ENCODE results near the gene AOPEP.

AOPEP gene

GRCh38 chr9:94792511-94792910 is 66.0 kb downstream of the AOPEP start:
- no peak for TF ChIP-seq EZH2phosphoT487 (conservative IDR thresholded peaks at IDR 0.05; ENCODE audit: low read length)
- TF ChIP-seq, protein P1, sequence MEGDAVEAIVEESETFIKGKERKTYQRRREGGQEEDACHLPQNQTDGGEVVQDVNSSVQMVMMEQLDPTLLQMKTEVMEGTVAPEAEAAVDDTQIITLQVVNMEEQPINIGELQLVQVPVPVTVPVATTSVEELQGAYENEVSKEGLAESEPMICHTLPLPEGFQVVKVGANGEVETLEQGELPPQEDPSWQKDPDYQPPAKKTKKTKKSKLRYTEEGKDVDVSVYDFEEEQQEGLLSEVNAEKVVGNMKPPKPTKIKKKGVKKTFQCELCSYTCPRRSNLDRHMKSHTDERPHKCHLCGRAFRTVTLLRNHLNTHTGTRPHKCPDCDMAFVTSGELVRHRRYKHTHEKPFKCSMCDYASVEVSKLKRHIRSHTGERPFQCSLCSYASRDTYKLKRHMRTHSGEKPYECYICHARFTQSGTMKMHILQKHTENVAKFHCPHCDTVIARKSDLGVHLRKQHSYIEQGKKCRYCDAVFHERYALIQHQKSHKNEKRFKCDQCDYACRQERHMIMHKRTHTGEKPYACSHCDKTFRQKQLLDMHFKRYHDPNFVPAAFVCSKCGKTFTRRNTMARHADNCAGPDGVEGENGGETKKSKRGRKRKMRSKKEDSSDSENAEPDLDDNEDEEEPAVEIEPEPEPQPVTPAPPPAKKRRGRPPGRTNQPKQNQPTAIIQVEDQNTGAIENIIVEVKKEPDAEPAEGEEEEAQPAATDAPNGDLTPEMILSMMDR (IDR thresholded peaks at IDR 0.05; ENCODE audit: insufficient read depth, low read length, poor library complexity, severe bottlenecking) = no peak
- H3K4me2 ChIP-seq (ENCODE audit: low read depth, low read length, poor library complexity, severe bottlenecking) = no peak overlapping the region
- no peaks in the 10 kb centered on the region for H3K9me2 ChIP-seq (replicated peaks; ENCODE audit: insufficient read depth, low read length)
- no peaks in the 10 kb centered on the region for H3K27me3 ChIP-seq (ENCODE audit: low read length)
- no peaks in the 10 kb centered on the region for H4K20me1 ChIP-seq (ENCODE audit: low read depth, low read length)
- no peaks in the 10 kb centered on the region for H3K36me3 ChIP-seq (ENCODE audit: low read length)
- peaks cover 15% of the 10 kb centered on the region; the same call in 1 of the 2 replicates for H3F3A ChIP-seq (ENCODE audit: insufficient read depth)
- H3K4me3 ChIP-seq (ENCODE audit: insufficient read depth, low read length, poor library complexity, severe bottlenecking) = no peak overlapping the region
- H3K79me2 ChIP-seq (ENCODE audit: insufficient read depth, low read length) = no peaks in the 10 kb centered on the region
- H3K27ac ChIP-seq (ENCODE audit: low read depth, low read length) = no peak overlapping the region
- H3K9ac ChIP-seq (ENCODE audit: low read length) = no peak overlapping the region
- H3K9me3 ChIP-seq (ENCODE audit: insufficient read depth, low read length) = no peaks in the 10 kb centered on the region
- H2AFZ ChIP-seq (ENCODE audit: low read depth, low read length, severe bottlenecking) = no peak overlapping the region

GRCh38 chr9:94794476-94795167 is 68.1 kb downstream of the AOPEP start:
- TF ChIP-seq, protein P1 (IDR thresholded peaks at IDR 0.05; ENCODE audit: insufficient read depth, low read length, poor library complexity, severe bottlenecking) = no peak
- no peak for TF ChIP-seq EZH2phosphoT487 (conservative IDR thresholded peaks at IDR 0.05; ENCODE audit: low read length)
- H3K4me2 ChIP-seq (ENCODE audit: low read depth, low read length, poor library complexity, severe bottlenecking) = peak overlapping the region; percentile 1
- H3F3A ChIP-seq (ENCODE audit: insufficient read depth) = peaks cover 25% of the 10 kb centered on the region; the same call in 1 of the 2 replicates
- no peaks in the 10 kb centered on the region for H3K9me2 ChIP-seq (replicated peaks; ENCODE audit: insufficient read depth, low read length)
- no peak overlapping the region for H2AFZ ChIP-seq (ENCODE audit: low read depth, low read length, severe bottlenecking)
- no peaks in the 10 kb centered on the region for H3K79me2 ChIP-seq (ENCODE audit: insufficient read depth, low read length)
- H4K20me1 ChIP-seq (ENCODE audit: low read depth, low read length) = no peaks in the 10 kb centered on the region
- H3K4me3 ChIP-seq (ENCODE audit: insufficient read depth, low read length, poor library complexity, severe bottlenecking) = no peak overlapping the region
- peak overlapping the region; percentile 99 for H3K27ac ChIP-seq (ENCODE audit: low read depth, low read length)
- no peaks in the 10 kb centered on the region for H3K36me3 ChIP-seq (ENCODE audit: low read length)
- H3K27me3 ChIP-seq (ENCODE audit: low read length) = no peaks in the 10 kb centered on the region
- no peaks in the 10 kb centered on the region for H3K9me3 ChIP-seq (ENCODE audit: insufficient read depth, low read length)
- H3K9ac ChIP-seq (ENCODE audit: low read length) = no peak overlapping the region

- TF ChIP-seq EZH2phosphoT487 (conservative IDR thresholded peaks at IDR 0.05; ENCODE audit: low read length) = no peak
- TF ChIP-seq, protein P1 (IDR thresholded peaks at IDR 0.05; ENCODE audit: insufficient read depth, low read length, poor library complexity, severe bottlenecking) = no peak
- Histone ChIP-seq H3K79me2 (ENCODE audit: insufficient read depth, low read length) (no peaks in the 10 kb centered on the region; the same call in 1 of the 2 replicates), H3K4me3 (ENCODE audit: insufficient read depth, low read length, poor library complexity, severe bottlenecking) (no peak overlapping the region), H2AFZ (ENCODE audit: low read depth, low read length, severe bottlenecking) (no peak overlapping the region), H3K27me3 (ENCODE audit: low read length) (no peaks in the 10 kb centered on the region), H3K9me3 (ENCODE audit: insufficient read depth, low read length) (no peaks in the 10 kb centered on the region), H3F3A (ENCODE audit: insufficient read depth) (peaks cover 32% of the 10 kb centered on the region), H3K36me3 (ENCODE audit: low read length) (no peaks in the 10 kb centered on the region; the same call in 1 of the 2 replicates), H3K4me2 (ENCODE audit: low read depth, low read length, poor library complexity, severe bottlenecking) (peak overlapping the region; percentile 32), H3K9ac (ENCODE audit: low read length) (peak overlapping the region; percentile 40), H4K20me1 (ENCODE audit: low read depth, low read length) (no peaks in the 10 kb centered on the region), H3K27ac (ENCODE audit: low read depth, low read length) (peak overlapping the region; percentile 99), H3K9me2 (replicated peaks; ENCODE audit: insufficient read depth, low read length) (no peaks in the 10 kb centered on the region)
Measured at GRCh38 chr9:94796687-94797086, 70.2 kb downstream of the AOPEP start.

Data from SU-DHL-6 (cell line).